MCF 10A (cell line): ENCODE data around the gene CGNL1. TPM values are rescaled to one million over a fixed set of nuclear protein-coding genes. Genes with fewer than 3 reads are reported as not detected.

ENCODE experiments used
- BruUV-seq: library from RNA; stranded (reverse); fragments of 400-500 nt; replicated peaks from 2 replicates; lab custom pipeline; 2021; lab: Mats Ljungman, UMichigan
- CTCF ChIA-PET: fragments of 300-600 bp; sonication (Branson Sonifier 250); formaldehyde crosslinking; extraction: SDS; loops from one replicate; lab custom pipeline; 2021; ENCODE audit warnings: antibody characterized with exemption, inconsistent platforms; lab: Yijun Ruan, JAX
- POLR2A ChIA-PET: fragments of 300-600, 350-650 bp; sonication (Branson Sonifier 250); formaldehyde crosslinking; extraction: SDS; loops from one replicate; lab custom pipeline; 2020; ENCODE audit warnings: antibody characterized with exemption, inconsistent platforms; lab: Yijun Ruan, JAX
- DNase-seq: peaks from one replicate; pipeline ENCODE4 v3.0.0-alpha.2; 2018; ENCODE audit not compliant: unreplicated experiment
- H3K27ac Mint-ChIP-seq: one replicate; pipeline ENCODE4 v1.8.0; 2022; ENCODE audit warnings: mild to moderate bottlenecking, low read depth, mixed read lengths; ENCODE audit not compliant: unreplicated experiment
- H3K27me3 Mint-ChIP-seq: one replicate; pipeline ENCODE4 v1.8.0; 2022; ENCODE audit warnings: mixed read lengths; ENCODE audit not compliant: insufficient read depth, unreplicated experiment
- H3K36me3 Mint-ChIP-seq: one replicate; pipeline ENCODE4 v1.8.0; 2022; ENCODE audit warnings: mild to moderate bottlenecking, moderate library complexity, mixed read lengths; ENCODE audit not compliant: insufficient read depth, unreplicated experiment
- H3K4me1 Mint-ChIP-seq: one replicate; pipeline ENCODE4 v1.8.0; 2022; ENCODE audit warnings: mixed read lengths; ENCODE audit not compliant: insufficient read depth, unreplicated experiment
- H3K4me3 Mint-ChIP-seq: one replicate; pipeline ENCODE4 v1.8.0; 2022; ENCODE audit warnings: mild to moderate bottlenecking, moderate library complexity, mixed read lengths; ENCODE audit not compliant: unreplicated experiment
- H3K9me3 Mint-ChIP-seq: one replicate; pipeline ENCODE4 v1.8.0; 2022; ENCODE audit warnings: mixed read lengths; ENCODE audit not compliant: unreplicated experiment
- CTCF ChIP-seq: fragments of 200-600 bp; IDR thresholded peaks from one replicate; pipeline ENCODE4 v1.8.0; 2022; ENCODE audit warnings: antibody characterized with exemption, mild to moderate bottlenecking; ENCODE audit not compliant: unreplicated experiment
- intact Hi-C: fragments of 100-400 bp; cut with micrococcal nuclease; formaldehyde crosslinking; loops from 2 replicates; pipeline ENCODE4 v1.14.1; 2022
- total RNA-seq: library from RNA; stranded (reverse); gene quantifications from 2 replicates; pipeline ENCODE4 v1.2.3, GENCODE V29; 2022

The CGNL1 gene
- total RNA-seq, 1 experiment from 2014 or later, result 0.05 TPM

- H3K27ac Mint-ChIP-seq, result no peak overlapping the region
- H3K27me3 Mint-ChIP-seq, result peaks cover 17% of the 10 kb centered on the region
- H3K9me3 Mint-ChIP-seq, result no peaks in the 10 kb centered on the region
- H3K36me3 Mint-ChIP-seq, result no peaks in the 10 kb centered on the region
- H3K4me3 Mint-ChIP-seq, result no peak overlapping the region
- BruUV-seq, result no TSS peak
- no peak for DNase-seq
- CTCF ChIA-PET, result interaction anchor here (0.6 to 10.0 kb wide), 7 partner anchors 10 to 321 kb away, joined by 3 to 129 read pairs (median 5); no protein-coding TSS in a partner anchor
- no peaks in the 10 kb centered on the region for H3K4me1 Mint-ChIP-seq
- POLR2A ChIA-PET, result no interaction called here
- no peak for TF ChIP-seq CTCF
- intact Hi-C loops, result no loop called here
Observed at GRCh38 chr15:57538821-57539220, 162.5 kb downstream of the CGNL1 start.

GRCh38 chr15:57540211-57540610 is 163.9 kb downstream of the CGNL1 start:
- no peaks in the 10 kb centered on the region for H3K36me3 Mint-ChIP-seq
- POLR2A ChIA-PET, result no interaction called here

GRCh38 chr15:57540736-57541135 is 164.4 kb downstream of the CGNL1 start:
- Mint-ChIP-seq H3K27me3 (peaks cover 17% of the 10 kb centered on the region), H3K4me3 (no peak overlapping the region), H3K36me3 (no peaks in the 10 kb centered on the region), H3K27ac (no peak overlapping the region), H3K9me3 (no peaks in the 10 kb centered on the region), H3K4me1 (no peaks in the 10 kb centered on the region)
- DNase-seq, result no peak
- ChIA-PET POLR2A (no interaction called here), CTCF (interaction anchor here (3.1 to 10.0 kb wide), 4 partner anchors 11 to 198 kb away, joined by 17 to 129 read pairs (median 54); no protein-coding TSS in a partner anchor)
- intact Hi-C loops, result loop anchor here (5.0 kb wide), 1 partner anchor 1043 kb away; no protein-coding TSS in a partner anchor
- no TSS peak for BruUV-seq
- no peak for TF ChIP-seq CTCF

More at GRCh38 chr15:57540211-57540610, 163.9 kb downstream of the CGNL1 start:
- no peaks in the 10 kb centered on the region for H3K4me1 Mint-ChIP-seq
- TF ChIP-seq CTCF, result no peak
- H3K27me3 Mint-ChIP-seq, result peaks cover 17% of the 10 kb centered on the region
- H3K9me3 Mint-ChIP-seq, result no peaks in the 10 kb centered on the region
- CTCF ChIA-PET, result interaction anchor here (4.9 to 10.0 kb wide), 2 partner anchors 12 to 198 kb away, joined by 84 to 129 read pairs; no protein-coding TSS in a partner anchor
- BruUV-seq, result no TSS peak
- no peak for DNase-seq
- intact Hi-C loops, result loop anchor here (5.0 kb wide), 1 partner anchor 1043 kb away; no protein-coding TSS in a partner anchor
- H3K27ac Mint-ChIP-seq, result no peak overlapping the region
- no peak overlapping the region for H3K4me3 Mint-ChIP-seq

- Mint-ChIP-seq H3K27me3 (peaks cover 17% of the 10 kb centered on the region), H3K36me3 (no peaks in the 10 kb centered on the region), H3K4me3 (no peak overlapping the region), H3K4me1 (no peaks in the 10 kb centered on the region), H3K9me3 (no peaks in the 10 kb centered on the region), H3K27ac (no peak overlapping the region)
- DNase-seq, result no peak
- no peak for TF ChIP-seq CTCF
- intact Hi-C loops, result loop anchor here (5.0 kb wide), 1 partner anchor 1044 kb away; no protein-coding TSS in a partner anchor
- ChIA-PET POLR2A (no interaction called here), CTCF (interaction anchor here (0.6 to 10.0 kb wide), 21 partner anchors 8 to 430 kb away, joined by 3 to 129 read pairs (median 5); no protein-coding TSS in a partner anchor)
- BruUV-seq, result no TSS peak
Observed at GRCh38 chr15:57541271-57541670, 165.0 kb downstream of the CGNL1 start.
